Activated CD4-positive, CD25-positive, alpha-beta regulatory T cell treated with anti-CD3 and anti-CD28 coated beads, Interleukin-2, amount 50 U/mL, for 16 hours (primary cell): Measurements from ENCODE around the gene ANAPC5.
A peak's percentile ranks its signal among the peaks of the same experiment; 100 is the strongest.
"Not testable (repeated sequence)": the region's sequence is repeated elsewhere in the genome, so short reads cannot be mapped to it uniquely, and the experiment has no call there.

ENCODE experiments used
- DNase-seq: peaks from one replicate; pipeline ENCODE4 v3.0.0-alpha.2; 2020; ENCODE audit warnings: low read depth, low spot score

Gene ANAPC5

GRCh38 chr12:121351820-121352681 is at the start of gene ANAPC5:
Gene ANAPC5 (minus strand): TSS chr12:121352411. CDS start chr12:121352340, 71 bp downstream.
- DNase-seq = peak; percentile 83

GRCh38 chr12:121400332-121401139 is 48.3 kb upstream of the ANAPC5 start:
- peak; percentile 33 for DNase-seq

GRCh38 chr12:121399391-121400331 is 47.5 kb upstream of the ANAPC5 start, which contains the start of gene RNF34:
Gene RNF34 (plus strand): TSS chr12:121400118. CDS start chr12:121400213, 95 bp downstream.
- peak; percentile 93 for DNase-seq

- DNase-seq = no peak
These were observed 46.1 kb upstream of the ANAPC5 start for GRCh38 chr12:121398355-121398754.

GRCh38 chr12:121397521-121397920 is 45.3 kb upstream of the ANAPC5 start:
- no peak for DNase-seq

GRCh38 chr12:121392325-121392716 is 40.1 kb upstream of the ANAPC5 start:
- DNase-seq = no peak

- no peak for DNase-seq
These were observed 39.6 kb upstream of the ANAPC5 start for GRCh38 chr12:121391619-121392324.

GRCh38 chr12:121390856-121391255 is 38.6 kb upstream of the ANAPC5 start:
- DNase-seq = no peak

GRCh38 chr12:121388421-121388981 is 36.3 kb upstream of the ANAPC5 start:
- DNase-seq = no peak

GRCh38 chr12:121384891-121385290 is 32.7 kb upstream of the ANAPC5 start:
- DNase-seq = not testable (repeated sequence)

- DNase-seq = no peak
These were observed 31.4 kb upstream of the ANAPC5 start for GRCh38 chr12:121383601-121384021.

GRCh38 chr12:121379945-121380344 is 27.7 kb upstream of the ANAPC5 start:
- no peak for DNase-seq

GRCh38 chr12:121378736-121379135 is 26.5 kb upstream of the ANAPC5 start:
- no peak for DNase-seq

- DNase-seq = no peak
These were observed 24.8 kb upstream of the ANAPC5 start for GRCh38 chr12:121376754-121377697.

- DNase-seq = not testable (repeated sequence)
These were observed 22.9 kb upstream of the ANAPC5 start for GRCh38 chr12:121374945-121375584.

- DNase-seq = not testable (repeated sequence)
These were observed 22.1 kb upstream of the ANAPC5 start for GRCh38 chr12:121374336-121374735.

- no peak for DNase-seq
These were observed 21.5 kb upstream of the ANAPC5 start for GRCh38 chr12:121373755-121374154.

GRCh38 chr12:121371404-121371803 is 19.2 kb upstream of the ANAPC5 start:
- DNase-seq = no peak

- no peak for DNase-seq
These were observed 13.8 kb upstream of the ANAPC5 start for GRCh38 chr12:121366063-121366459.
